ENCODE data around the gene KCNE1.
"Not testable (repeated sequence)": the region's sequence is repeated elsewhere in the genome, so short reads cannot be mapped to it uniquely, and the experiment has no call there.

DNA sequence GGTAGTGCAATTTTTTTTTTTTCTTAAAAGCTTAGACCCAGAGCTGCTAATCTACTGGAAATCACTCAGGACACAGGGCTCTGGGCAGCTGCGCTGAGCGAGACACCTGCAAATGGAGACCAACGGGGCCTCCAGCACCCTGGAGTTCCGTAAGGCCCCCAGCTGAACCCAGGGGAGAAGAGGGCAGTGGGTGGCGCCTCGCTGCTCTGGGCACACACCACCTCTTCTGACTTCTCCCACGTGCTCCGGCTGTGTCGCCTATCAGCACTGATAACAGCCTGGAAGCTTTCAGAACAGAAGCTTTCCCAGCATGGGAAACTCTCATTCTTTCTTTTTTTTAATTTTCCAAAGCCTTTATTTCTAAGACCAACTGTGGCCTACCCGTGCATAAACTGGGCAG lies 56.4 kb downstream of the KCNE1 start:
- TF ChIP-seq, protein P1, sequence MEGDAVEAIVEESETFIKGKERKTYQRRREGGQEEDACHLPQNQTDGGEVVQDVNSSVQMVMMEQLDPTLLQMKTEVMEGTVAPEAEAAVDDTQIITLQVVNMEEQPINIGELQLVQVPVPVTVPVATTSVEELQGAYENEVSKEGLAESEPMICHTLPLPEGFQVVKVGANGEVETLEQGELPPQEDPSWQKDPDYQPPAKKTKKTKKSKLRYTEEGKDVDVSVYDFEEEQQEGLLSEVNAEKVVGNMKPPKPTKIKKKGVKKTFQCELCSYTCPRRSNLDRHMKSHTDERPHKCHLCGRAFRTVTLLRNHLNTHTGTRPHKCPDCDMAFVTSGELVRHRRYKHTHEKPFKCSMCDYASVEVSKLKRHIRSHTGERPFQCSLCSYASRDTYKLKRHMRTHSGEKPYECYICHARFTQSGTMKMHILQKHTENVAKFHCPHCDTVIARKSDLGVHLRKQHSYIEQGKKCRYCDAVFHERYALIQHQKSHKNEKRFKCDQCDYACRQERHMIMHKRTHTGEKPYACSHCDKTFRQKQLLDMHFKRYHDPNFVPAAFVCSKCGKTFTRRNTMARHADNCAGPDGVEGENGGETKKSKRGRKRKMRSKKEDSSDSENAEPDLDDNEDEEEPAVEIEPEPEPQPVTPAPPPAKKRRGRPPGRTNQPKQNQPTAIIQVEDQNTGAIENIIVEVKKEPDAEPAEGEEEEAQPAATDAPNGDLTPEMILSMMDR (IDR thresholded peaks at IDR 0.05): not testable (repeated sequence)
- not testable (repeated sequence) for TF ChIP-seq POLR2A (IDR thresholded peaks at IDR 0.05)
